HEK293 (cell line): ENCODE data around the gene GLRX5.

ENCODE experiments used
- CTCF ChIA-PET: fragments of 350-600 bp; formaldehyde crosslinking; extraction: SDS; loops from one replicate; lab custom pipeline; 2021; ENCODE audit warnings: antibody characterized with exemption; lab: Yijun Ruan, JAX
- POLR2A ChIA-PET: fragments of 300-600 bp; formaldehyde crosslinking; extraction: SDS; loops from one replicate; lab custom pipeline; 2020; ENCODE audit warnings: antibody characterized with exemption, inconsistent platforms; lab: Yijun Ruan, JAX
- H3K27ac ChIP-seq: fragments of 200-500 bp; sonication (Bioruptor generic); 2 replicates; pipeline ENCODE4 v1.5.1; 2014; ENCODE audit warnings: low read depth, low read length, control low read depth, inconsistent platforms; ENCODE audit errors: extremely low read depth
- H3K36me3 ChIP-seq, 2 experiments: fragments of 200-500 bp in 1 of 2; sonication (Bioruptor generic) in 1 of 2; 1 replicate in 1 of 2; 2 replicates in 1 of 2; pipeline ENCODE4 v1.5.1; 2014 to 2017; ENCODE audit warnings: inconsistent platforms in 2 of 2, low read length in 2 of 2; ENCODE audit not compliant: control insufficient read depth in 2 of 2, insufficient read depth in 1 of 2
- H3K4me1 ChIP-seq: fragments of 200-500 bp; sonication (Bioruptor generic); 2 replicates; pipeline ENCODE4 v1.5.1; 2014; ENCODE audit warnings: mild to moderate bottlenecking, low read length, inconsistent platforms; ENCODE audit not compliant: control insufficient read depth, insufficient read depth
- H3K4me3 ChIP-seq: 2 replicates; pipeline ENCODE4 v1.5.1; 2011; ENCODE audit warnings: low read depth, mild to moderate bottlenecking, control low read depth, low read length, moderate library complexity
- H3K9me3 ChIP-seq: fragments of 200-500 bp; sonication (Bioruptor generic); 2 replicates; pipeline ENCODE4 v1.5.1; 2014; ENCODE audit warnings: low read depth, low read length, inconsistent platforms; ENCODE audit not compliant: control insufficient read depth, insufficient read depth
- AEBP2 ChIP-seq: fragments of 450-650 bp; formaldehyde crosslinking; IDR thresholded peaks from 2 replicates; pipeline ENCODE4 v1.5.1; 2016; ENCODE audit warnings: missing biosample characterization, missing genetic modification characterization, borderline replicate concordance
- GLI2 ChIP-seq: fragments of 450-650 bp; formaldehyde crosslinking; IDR thresholded peaks from 2 replicates; pipeline ENCODE4; 2017; ENCODE audit warnings: missing biosample characterization, missing genetic modification characterization, low read depth, borderline replicate concordance
- HOXC10 ChIP-seq: sonication (generic); formaldehyde crosslinking; IDR thresholded peaks from 2 replicates; pipeline ENCODE4 v1.8.1; 2023; ENCODE audit warnings: mild to moderate bottlenecking, missing genetic modification reagents
- MEIS1 ChIP-seq: sonication (generic); formaldehyde crosslinking; IDR thresholded peaks from 2 replicates; pipeline ENCODE4 v1.8.1; 2022; ENCODE audit warnings: missing genetic modification reagents, mild to moderate bottlenecking, borderline replicate concordance
- OVOL3 ChIP-seq: fragments of 450-650 bp; formaldehyde crosslinking; IDR thresholded peaks from 2 replicates; pipeline ENCODE4 v1.5.1; 2016; ENCODE audit warnings: missing biosample characterization, missing genetic modification characterization
- TSHZ1 ChIP-seq: fragments of 450-650 bp; formaldehyde crosslinking; IDR thresholded peaks from 2 replicates; pipeline ENCODE4 v1.5.1; 2016; ENCODE audit warnings: missing biosample characterization, missing genetic modification characterization, borderline replicate concordance
- WT1 ChIP-seq: fragments of 450-650 bp; formaldehyde crosslinking; IDR thresholded peaks from 2 replicates; pipeline ENCODE4 v1.5.1; 2016; ENCODE audit warnings: missing biosample characterization, missing genetic modification characterization
- ZBTB49 ChIP-seq: fragments of 450-650 bp; formaldehyde crosslinking; IDR thresholded peaks from 2 replicates; pipeline ENCODE4 v1.5.1; 2016; ENCODE audit warnings: missing biosample characterization, missing genetic modification characterization, low read depth
- ZNF132 ChIP-seq: fragments of 450-650 bp; formaldehyde crosslinking; IDR thresholded peaks from 2 replicates; pipeline ENCODE4 v1.5.1; 2017; ENCODE audit warnings: missing biosample characterization, missing genetic modification characterization, borderline replicate concordance
- ZNF24 ChIP-seq: fragments of 450-650 bp; formaldehyde crosslinking; IDR thresholded peaks from 2 replicates; pipeline ENCODE4 v1.5.1; 2016; ENCODE audit warnings: missing biosample characterization, missing genetic modification characterization
- ZNF350 ChIP-seq: fragments of 450-650 bp; formaldehyde crosslinking; IDR thresholded peaks from 2 replicates; pipeline ENCODE4 v1.5.0; 2017; ENCODE audit warnings: missing biosample characterization, mild to moderate bottlenecking, missing genetic modification characterization
- ZNF423 ChIP-seq: fragments of 450-650 bp; formaldehyde crosslinking; IDR thresholded peaks from 2 replicates; pipeline ENCODE4 v1.5.1; 2016; ENCODE audit warnings: missing biosample characterization, missing genetic modification characterization
- ZNF544 ChIP-seq: fragments of 450-650 bp; formaldehyde crosslinking; IDR thresholded peaks from 2 replicates; pipeline ENCODE4 v1.5.0; 2017; ENCODE audit warnings: missing biosample characterization, missing genetic modification characterization
- ZNF548 ChIP-seq: fragments of 450-650 bp; formaldehyde crosslinking; IDR thresholded peaks from 2 replicates; pipeline ENCODE4 v1.5.1; 2016; ENCODE audit warnings: missing biosample characterization, missing genetic modification characterization
- ZNF626 ChIP-seq: fragments of 450-650 bp; sonication (Bioruptor Pico); formaldehyde crosslinking; IDR thresholded peaks from 2 replicates; pipeline ENCODE4 v1.5.1; 2018; ENCODE audit warnings: missing biosample characterization, missing genetic modification characterization, inconsistent platforms
- ZNF670 ChIP-seq: fragments of 450-650 bp; formaldehyde crosslinking; IDR thresholded peaks from 2 replicates; pipeline ENCODE4 v1.5.1; 2016; ENCODE audit warnings: missing biosample characterization, missing genetic modification characterization, low read depth
- ZNF792 ChIP-seq: fragments of 450-650 bp; formaldehyde crosslinking; IDR thresholded peaks from 2 replicates; pipeline ENCODE4 v1.5.1; 2016; ENCODE audit warnings: missing biosample characterization, missing genetic modification characterization
- TF ChIP-seq, protein P1 (sequence below): fragments of 450-650 bp; formaldehyde crosslinking; IDR thresholded peaks from 2 replicates; pipeline ENCODE4 v1.5.1; 2016; ENCODE audit warnings: missing biosample characterization, missing genetic modification characterization
- TF ChIP-seq, protein P2 (sequence below): IDR thresholded peaks from 2 replicates; pipeline ENCODE4 v1.6.1; 2011; ENCODE audit warnings: mild to moderate bottlenecking, low read depth, low read length, borderline replicate concordance

Gene GLRX5

DNA sequence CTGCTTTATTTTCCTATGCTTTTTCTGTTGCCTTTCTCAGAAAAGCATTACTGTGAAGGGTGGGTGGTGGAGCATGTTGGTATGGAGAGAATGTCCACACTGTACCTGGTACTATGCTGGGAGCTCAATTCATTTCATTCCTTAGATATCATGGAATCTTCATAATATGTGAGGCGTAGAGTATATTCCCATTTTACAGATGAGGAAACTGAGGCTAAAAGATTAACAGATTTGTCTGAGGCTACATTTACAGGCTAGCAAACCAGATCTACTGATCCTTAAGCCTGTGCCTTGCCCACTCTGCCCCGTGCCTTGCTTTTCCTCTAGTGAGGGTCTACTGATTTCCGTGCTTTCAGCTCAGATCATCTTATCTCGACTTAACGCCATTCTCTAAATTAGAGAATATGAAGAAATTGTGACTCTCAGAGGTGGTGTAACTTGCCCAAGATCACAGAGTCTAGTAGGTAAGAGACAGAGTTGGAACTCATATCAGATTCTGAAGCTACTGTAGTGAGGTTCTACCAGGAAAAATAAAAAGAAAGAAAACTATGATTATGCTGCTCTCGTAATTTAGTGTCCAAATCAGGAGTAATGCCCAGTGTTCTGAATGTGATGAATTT is 5.5 kb downstream of the GLRX5 start:
- POLR2A ChIA-PET = no interaction called here
- CTCF ChIA-PET = interaction anchor here (3.3 kb wide), 1 partner anchor 13 kb away, joined by 14 read pairs; no protein-coding TSS in a partner anchor
- Histone ChIP-seq H3K9me3 (no peaks in the 10 kb centered on the region), H3K4me1 (peaks cover 19% of the 10 kb centered on the region), H3K4me3 (no peak overlapping the region), H3K36me3 (peaks cover 0 to 7% of the 10 kb centered on the region in 2 experiments; a peak in 1 of 3 replicates), H3K27ac (no peak overlapping the region)
- TF ChIP-seq ZNF544 (tag by site-specific recombination) (no peak), ZNF548 (tag by site-specific recombination) (no peak), ZBTB49 (tag by site-specific recombination) (no peak), ZNF670 (tag by site-specific recombination) (no peak), WT1 (tag by site-specific recombination) (no peak), HOXC10 (no peak), TSHZ1 (tag by site-specific recombination) (no peak), ZNF24 (tag by site-specific recombination) (no peak)
- TF ChIP-seq, protein P1, sequence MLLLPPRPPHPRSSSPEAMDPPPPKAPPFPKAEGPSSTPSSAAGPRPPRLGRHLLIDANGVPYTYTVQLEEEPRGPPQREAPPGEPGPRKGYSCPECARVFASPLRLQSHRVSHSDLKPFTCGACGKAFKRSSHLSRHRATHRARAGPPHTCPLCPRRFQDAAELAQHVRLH (tag by site-specific recombination) = no peak

DNA sequence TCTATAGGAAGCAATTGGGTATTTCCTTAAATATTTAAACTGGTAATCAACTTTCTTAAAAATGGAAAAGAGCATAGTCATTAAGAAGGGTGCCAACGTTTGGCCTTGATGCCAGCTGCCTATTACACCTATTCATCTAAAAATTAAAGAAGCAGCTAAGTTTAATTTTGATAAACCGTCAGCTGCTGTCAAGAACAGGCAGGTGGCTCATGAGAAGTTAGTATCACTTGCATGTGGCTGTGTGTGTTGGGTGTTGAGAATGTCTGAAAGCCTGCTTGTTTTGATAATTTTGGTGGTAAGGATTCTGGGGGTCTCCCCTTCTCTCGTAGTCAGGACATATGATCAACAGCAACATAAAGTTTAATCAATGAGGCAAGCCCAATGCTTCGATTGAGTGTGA is 6.5 kb downstream of the GLRX5 start:
- ChIA-PET POLR2A (no interaction called here), CTCF (interaction anchor here (0.7 to 1.4 kb wide), 3 partner anchors 14 to 99 kb away, joined by 3 read pairs; no protein-coding TSS in a partner anchor)
- Histone ChIP-seq H3K27ac (no peak overlapping the region), H3K36me3 (peaks cover 0 to 10% of the 10 kb centered on the region in 2 experiments; a peak in 1 of 3 replicates), H3K4me3 (no peak overlapping the region), H3K9me3 (no peaks in the 10 kb centered on the region), H3K4me1 (peaks cover 19% of the 10 kb centered on the region)
- TF ChIP-seq ZNF132 (tag by site-specific recombination) (no peak), ZNF350 (tag by site-specific recombination) (no peak), MEIS1 (CRISPR knock-in tag) (no peak), OVOL3 (tag by site-specific recombination) (no peak), ZNF792 (tag by site-specific recombination) (no peak), AEBP2 (tag by site-specific recombination) (no peak), ZNF626 (tag by site-specific recombination) (no peak), GLI2 (tag by site-specific recombination) (no peak), ZNF423 (tag by site-specific recombination) (no peak)
- TF ChIP-seq, protein P2, sequence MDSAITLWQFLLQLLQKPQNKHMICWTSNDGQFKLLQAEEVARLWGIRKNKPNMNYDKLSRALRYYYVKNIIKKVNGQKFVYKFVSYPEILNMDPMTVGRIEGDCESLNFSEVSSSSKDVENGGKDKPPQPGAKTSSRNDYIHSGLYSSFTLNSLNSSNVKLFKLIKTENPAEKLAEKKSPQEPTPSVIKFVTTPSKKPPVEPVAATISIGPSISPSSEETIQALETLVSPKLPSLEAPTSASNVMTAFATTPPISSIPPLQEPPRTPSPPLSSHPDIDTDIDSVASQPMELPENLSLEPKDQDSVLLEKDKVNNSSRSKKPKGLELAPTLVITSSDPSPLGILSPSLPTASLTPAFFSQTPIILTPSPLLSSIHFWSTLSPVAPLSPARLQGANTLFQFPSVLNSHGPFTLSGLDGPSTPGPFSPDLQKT = no peak
